H9 (cell line): Measurements from ENCODE around the gene MPHOSPH8. TPM values are rescaled to one million over a fixed set of nuclear protein-coding genes. Genes with fewer than 3 reads are reported as not detected.

Experiments
- DNase-seq: peaks from one replicate; pipeline ENCODE4 v3.0.0-alpha.2; 2017
- H2AFZ ChIP-seq: one replicate; pipeline ENCODE4 v1.6.1; 2013; ENCODE audit warnings: mild to moderate bottlenecking, low read length, control low read depth, moderate library complexity
- H2AK5ac ChIP-seq: 2 replicates; pipeline ENCODE4 v1.6.1; 2013; ENCODE audit warnings: low read length, control low read depth, mixed read lengths; ENCODE audit not compliant: insufficient read length
- H2BK120ac ChIP-seq: one replicate; pipeline ENCODE4 v1.6.1; 2013; ENCODE audit warnings: low read depth, mild to moderate bottlenecking, low read length, control low read depth, inconsistent platforms; ENCODE audit not compliant: poor library complexity, severe bottlenecking
- H2BK12ac ChIP-seq: 2 replicates; pipeline ENCODE4 v1.6.1; 2013; ENCODE audit warnings: low read length, control low read depth, mixed read lengths, low read depth; ENCODE audit not compliant: insufficient read length
- H2BK15ac ChIP-seq: 2 replicates; pipeline ENCODE4 v1.6.1; 2013; ENCODE audit warnings: low read depth, low read length, control low read depth
- H2BK20ac ChIP-seq: one replicate; pipeline ENCODE4 v1.6.1; 2013; ENCODE audit warnings: low read depth, mild to moderate bottlenecking, low read length, control low read depth, inconsistent platforms; ENCODE audit not compliant: poor library complexity, severe bottlenecking
- H2BK5ac ChIP-seq: 2 replicates; pipeline ENCODE4 v1.6.1; 2013; ENCODE audit warnings: low read length, control low read depth, mixed read lengths; ENCODE audit not compliant: insufficient read length
- H3K14ac ChIP-seq: 2 replicates; pipeline ENCODE4 v1.6.1; 2013; ENCODE audit warnings: low read length, control low read depth; ENCODE audit not compliant: insufficient read depth
- H3K18ac ChIP-seq: 2 replicates; pipeline ENCODE4 v1.6.1; 2013; ENCODE audit warnings: low read depth, mild to moderate bottlenecking, mixed read lengths, low read length, control low read depth; ENCODE audit not compliant: insufficient read length
- H3K23ac ChIP-seq: 2 replicates; pipeline ENCODE4 v1.6.1; 2013; ENCODE audit warnings: low read length, control low read depth, mixed read lengths, low read depth; ENCODE audit not compliant: insufficient read length
- H3K23me2 ChIP-seq: 2 replicates; pipeline ENCODE4 v1.6.1; 2013; ENCODE audit warnings: low read depth, mild to moderate bottlenecking, mixed read lengths, low read length, control low read depth; ENCODE audit not compliant: insufficient read length, poor library complexity, severe bottlenecking
- H3K27ac ChIP-seq: 2 replicates; pipeline ENCODE4 v1.5.1; 2013; ENCODE audit warnings: low read length, control low read depth, mixed read lengths, low read depth; ENCODE audit not compliant: insufficient read length
- H3K27me3 ChIP-seq: 2 replicates; pipeline ENCODE4 v1.6.1; 2013; ENCODE audit warnings: low read length, control low read depth, inconsistent platforms; ENCODE audit not compliant: insufficient read depth
- H3K4ac ChIP-seq: 2 replicates; pipeline ENCODE4 v1.6.1; 2013; ENCODE audit warnings: low read depth, mild to moderate bottlenecking, control low read depth, inconsistent platforms, low read length, moderate library complexity
- H3K4me1 ChIP-seq: 2 replicates; pipeline ENCODE4 v1.6.1; 2013; ENCODE audit warnings: low read length, control low read depth, inconsistent platforms; ENCODE audit not compliant: insufficient read depth
- H3K4me2 ChIP-seq: 2 replicates; pipeline ENCODE4 v1.6.1; 2013; ENCODE audit warnings: low read length, control low read depth, mixed read lengths; ENCODE audit not compliant: insufficient read length, insufficient read depth
- H3K56ac ChIP-seq: 2 replicates; pipeline ENCODE4 v1.6.1; 2013; ENCODE audit warnings: low read depth, mild to moderate bottlenecking, mixed read lengths, low read length, control low read depth; ENCODE audit not compliant: insufficient read length
- H3K79me1 ChIP-seq: 2 replicates; pipeline ENCODE4 v1.6.1; 2013; ENCODE audit warnings: low read depth, mild to moderate bottlenecking, moderate library complexity, low read length, control low read depth, inconsistent platforms; ENCODE audit not compliant: insufficient read depth, poor library complexity, severe bottlenecking
- H3K79me2 ChIP-seq: 2 replicates; pipeline ENCODE4 v1.6.1; 2013; ENCODE audit warnings: low read length, control low read depth, inconsistent platforms; ENCODE audit not compliant: insufficient read depth
- H3K9ac ChIP-seq: 2 replicates; pipeline ENCODE4 v1.6.1; 2013; ENCODE audit warnings: low read length, control low read depth, mixed read lengths; ENCODE audit not compliant: insufficient read length; ENCODE audit errors: extremely low read depth
- H3K9me3 ChIP-seq: one replicate; pipeline ENCODE4 v1.6.1; 2013; ENCODE audit warnings: low read depth, low read length, inconsistent platforms; ENCODE audit not compliant: control insufficient read depth
- H3T11ph ChIP-seq: one replicate; pipeline ENCODE4 v1.6.1; 2013; ENCODE audit warnings: mild to moderate bottlenecking, low read length, control low read depth, inconsistent platforms
- H4K20me1 ChIP-seq: one replicate; pipeline ENCODE4 v1.6.1; 2013; ENCODE audit not compliant: control insufficient read depth, insufficient read length, insufficient read depth
- H4K5ac ChIP-seq: 2 replicates; pipeline ENCODE4 v1.6.1; 2013; ENCODE audit warnings: low read depth, mild to moderate bottlenecking, mixed read lengths, low read length, control low read depth; ENCODE audit not compliant: insufficient read length
- H4K8ac ChIP-seq: replicated peaks from 2 replicates; pipeline ENCODE4 v1.6.1; 2013; ENCODE audit warnings: low read length, control low read depth, mixed read lengths, low read depth; ENCODE audit not compliant: insufficient read length
- H4K91ac ChIP-seq: 2 replicates; pipeline ENCODE4 v1.6.1; 2013; ENCODE audit warnings: low read depth, mild to moderate bottlenecking, moderate library complexity, mixed read lengths, low read length, control low read depth; ENCODE audit not compliant: insufficient read length
- H3K27ac Mint-ChIP-seq, 3 experiments: 2 replicates in 2 of 3; 3 replicates in 1 of 3; pipeline ENCODE4 v1.8.0; 2020 to 2021; ENCODE audit warnings: mixed read lengths in 3 of 3, mild to moderate bottlenecking in 1 of 3, moderate library complexity in 1 of 3
- H3K27me3 Mint-ChIP-seq: 2 replicates; pipeline ENCODE4 v1.8.0; 2021; ENCODE audit warnings: low read depth, mild to moderate bottlenecking, moderate library complexity, mixed read lengths
- H3K36me3 Mint-ChIP-seq, 3 experiments: 2 replicates in 2 of 3; 3 replicates in 1 of 3; pipeline ENCODE4 v1.8.0; 2020 to 2021; ENCODE audit warnings: low read depth in 3 of 3, mixed read lengths in 3 of 3; ENCODE audit not compliant: insufficient read depth in 1 of 3
- H3K4me1 Mint-ChIP-seq, 2 experiments: 2 replicates each; pipeline ENCODE4 v1.8.0; 2020; ENCODE audit warnings: mixed read lengths in 2 of 2
- H3K4me3 Mint-ChIP-seq, 2 experiments: 2 replicates in 1 of 2; 3 replicates in 1 of 2; pipeline ENCODE4 v1.8.0; 2020 to 2021; ENCODE audit warnings: mild to moderate bottlenecking in 2 of 2, mixed read lengths in 2 of 2, moderate library complexity in 1 of 2
- H3K9me3 Mint-ChIP-seq, 2 experiments: 2 replicates in 1 of 2; 3 replicates in 1 of 2; pipeline ENCODE4 v1.8.0; 2020; ENCODE audit warnings: mild to moderate bottlenecking in 2 of 2, mixed read lengths in 2 of 2, moderate library complexity in 1 of 2
- WGBS: extraction: QIAGEN DNeasy Blood & Tissue Kit; methylation state at CpG from one replicate; pipeline ENCODE4 v1.1.7; 2013; ENCODE audit warnings: missing lambda C conversion rate, low lambda C conversion rate, mixed read lengths; ENCODE audit not compliant: insufficient read length; ENCODE audit errors: extremely low coverage; 5-methylcytosine and 5-hydroxymethylcytosine counted together
- total RNA-seq: library from RNA; stranded (reverse); gene quantifications from 2 replicates; pipeline ENCODE4 v1.2.1, GENCODE V29; 2021
- TF ChIP-seq, protein P1 (sequence below): fragments of 200-600 bp; sonication (generic); conservative IDR thresholded peaks from 3 replicates; pipeline ENCODE4 v1.8.0; 2021; ENCODE audit warnings: antibody characterized with exemption, mild to moderate bottlenecking

MPHOSPH8 gene
- total RNA-seq, 1 experiment from 2014 or later: 21.1 TPM

DNA sequence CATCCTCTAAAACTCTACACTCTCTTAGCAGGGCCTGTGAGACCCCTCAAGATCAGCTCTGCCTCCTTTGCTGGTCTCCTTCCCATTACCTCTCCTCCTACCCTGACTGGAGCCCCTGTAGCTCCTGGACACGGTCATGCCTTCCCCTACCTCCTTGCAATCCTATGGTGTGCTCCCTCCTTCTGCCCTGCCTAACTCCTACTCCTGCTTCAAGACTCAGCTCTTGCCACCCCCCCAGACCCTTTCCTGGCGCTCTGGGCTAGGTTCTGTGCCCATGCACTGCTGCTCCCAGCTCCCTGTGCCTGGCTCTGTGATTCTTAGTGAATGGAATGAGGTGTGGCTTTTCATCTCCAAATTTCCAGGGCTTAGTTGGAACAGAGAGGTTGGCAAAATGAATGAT is 44.1 kb upstream of the MPHOSPH8 start:
- H3K4me1 ChIP-seq: no peaks in the 10 kb centered on the region
- H3K9me3 ChIP-seq: peaks cover 28% of the 10 kb centered on the region
- H4K5ac ChIP-seq: no peak overlapping the region
- H4K91ac ChIP-seq: no peak overlapping the region
- no peak overlapping the region for H3K4me2 ChIP-seq
- Mint-ChIP-seq H3K27ac (no peak overlapping the region), H3K4me3 (no peak overlapping the region; a peak in 1 of 5 replicates), H3K4me1 (no peaks in the 10 kb centered on the region), H3K27me3 (peaks cover 2% of the 10 kb centered on the region; the same call in 1 of the 2 replicates), H3K36me3 (peaks cover 0 to 14% (median 0%) of the 10 kb centered on the region in 3 experiments; a peak in 3 of 7 replicates), H3K9me3 (peaks cover 77 to 86% of the 10 kb centered on the region in 2 experiments)
- no peak overlapping the region for H3K23ac ChIP-seq
- no peak overlapping the region for H2BK5ac ChIP-seq
- H3K79me1 ChIP-seq: no peaks in the 10 kb centered on the region
- TF ChIP-seq, protein P1, sequence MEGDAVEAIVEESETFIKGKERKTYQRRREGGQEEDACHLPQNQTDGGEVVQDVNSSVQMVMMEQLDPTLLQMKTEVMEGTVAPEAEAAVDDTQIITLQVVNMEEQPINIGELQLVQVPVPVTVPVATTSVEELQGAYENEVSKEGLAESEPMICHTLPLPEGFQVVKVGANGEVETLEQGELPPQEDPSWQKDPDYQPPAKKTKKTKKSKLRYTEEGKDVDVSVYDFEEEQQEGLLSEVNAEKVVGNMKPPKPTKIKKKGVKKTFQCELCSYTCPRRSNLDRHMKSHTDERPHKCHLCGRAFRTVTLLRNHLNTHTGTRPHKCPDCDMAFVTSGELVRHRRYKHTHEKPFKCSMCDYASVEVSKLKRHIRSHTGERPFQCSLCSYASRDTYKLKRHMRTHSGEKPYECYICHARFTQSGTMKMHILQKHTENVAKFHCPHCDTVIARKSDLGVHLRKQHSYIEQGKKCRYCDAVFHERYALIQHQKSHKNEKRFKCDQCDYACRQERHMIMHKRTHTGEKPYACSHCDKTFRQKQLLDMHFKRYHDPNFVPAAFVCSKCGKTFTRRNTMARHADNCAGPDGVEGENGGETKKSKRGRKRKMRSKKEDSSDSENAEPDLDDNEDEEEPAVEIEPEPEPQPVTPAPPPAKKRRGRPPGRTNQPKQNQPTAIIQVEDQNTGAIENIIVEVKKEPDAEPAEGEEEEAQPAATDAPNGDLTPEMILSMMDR: no peak
- H2AFZ ChIP-seq: no peak overlapping the region
- no peak overlapping the region for H3K18ac ChIP-seq
- H3K14ac ChIP-seq: no peak overlapping the region
- H2BK12ac ChIP-seq: no peak overlapping the region
- H3K23me2 ChIP-seq: no peaks in the 10 kb centered on the region
- no peak overlapping the region for H3T11ph ChIP-seq
- no peak overlapping the region for H2BK15ac ChIP-seq
- no peak overlapping the region for H3K27ac ChIP-seq
- H3K56ac ChIP-seq: no peak overlapping the region
- H3K4ac ChIP-seq: no peak overlapping the region
- no peak overlapping the region for H2BK120ac ChIP-seq
- H3K9ac ChIP-seq: no peak overlapping the region
- no CpG with 5 or more reads among the region's 2 CpGs for WGBS
- H3K27me3 ChIP-seq: no peaks in the 10 kb centered on the region
- no peak overlapping the region for H2AK5ac ChIP-seq
- no peak overlapping the region for H2BK20ac ChIP-seq
- H4K20me1 ChIP-seq: no peaks in the 10 kb centered on the region
- DNase-seq: no peak
- H4K8ac ChIP-seq: no peak overlapping the region
- H3K79me2 ChIP-seq: no peaks in the 10 kb centered on the region
